T-helper 1 cell treated with Interleukin-12 subunit alpha and Interleukin-12 subunit beta and Interleukin-4 antibody, amounts not matched to agents 30 ng/mL and 1 ng/mL, for 36 hours (primary cell): ENCODE data around the gene LGMN. TPM values are rescaled to one million over a fixed set of nuclear protein-coding genes. Genes with fewer than 3 reads are reported as not detected.

ENCODE experiments used
- intact Hi-C: fragments of 100-400 bp; cut with micrococcal nuclease; formaldehyde crosslinking; loops from one replicate; pipeline ENCODE4 v1.15.1; 2024
- total RNA-seq: library from RNA; stranded (reverse); gene quantifications from 2 replicates; pipeline ENCODE4 v1.2.3, GENCODE V29; 2022

LGMN gene
- total RNA-seq, 1 donor from 2014 or later, result 5.9 TPM

DNA sequence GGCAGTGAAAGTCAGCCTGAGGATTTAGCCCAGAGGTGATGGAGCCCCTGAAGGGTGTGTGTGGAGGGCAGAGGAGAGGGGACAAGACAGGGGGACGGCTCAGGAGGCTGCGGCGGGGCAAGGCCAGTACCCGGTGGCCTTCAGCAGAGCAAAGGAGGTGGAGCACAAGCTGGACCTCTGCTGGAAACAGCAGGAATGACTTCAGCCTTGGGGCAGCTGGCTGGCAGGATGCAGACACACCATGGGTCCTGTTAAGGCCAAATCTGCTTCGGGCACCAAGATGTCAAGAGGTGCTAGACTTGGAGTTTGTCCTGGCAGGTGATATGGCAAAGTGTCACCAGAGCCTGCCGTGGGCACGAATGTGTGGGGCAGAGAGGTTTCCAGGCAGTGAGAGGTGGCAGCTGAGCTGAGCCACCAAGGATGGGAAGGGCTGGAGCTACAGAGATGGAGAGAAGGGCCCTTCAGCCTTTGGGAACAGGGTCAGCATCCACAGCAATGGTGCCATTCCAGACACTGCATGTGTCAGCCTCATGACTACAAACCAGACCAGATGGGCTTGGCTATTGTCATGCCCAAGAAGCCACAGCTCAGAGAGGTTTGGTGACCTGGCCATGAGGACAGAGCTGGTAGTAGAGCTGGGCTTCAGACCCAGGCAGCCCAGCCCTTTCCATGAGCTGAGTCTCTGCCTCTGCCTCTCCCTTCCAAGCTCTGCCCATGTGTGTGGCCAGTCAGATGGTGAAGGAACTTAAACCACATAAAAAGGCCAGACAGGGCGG is 91.9 kb downstream of the LGMN start:
- intact Hi-C loops, result no loop called here

DNA sequence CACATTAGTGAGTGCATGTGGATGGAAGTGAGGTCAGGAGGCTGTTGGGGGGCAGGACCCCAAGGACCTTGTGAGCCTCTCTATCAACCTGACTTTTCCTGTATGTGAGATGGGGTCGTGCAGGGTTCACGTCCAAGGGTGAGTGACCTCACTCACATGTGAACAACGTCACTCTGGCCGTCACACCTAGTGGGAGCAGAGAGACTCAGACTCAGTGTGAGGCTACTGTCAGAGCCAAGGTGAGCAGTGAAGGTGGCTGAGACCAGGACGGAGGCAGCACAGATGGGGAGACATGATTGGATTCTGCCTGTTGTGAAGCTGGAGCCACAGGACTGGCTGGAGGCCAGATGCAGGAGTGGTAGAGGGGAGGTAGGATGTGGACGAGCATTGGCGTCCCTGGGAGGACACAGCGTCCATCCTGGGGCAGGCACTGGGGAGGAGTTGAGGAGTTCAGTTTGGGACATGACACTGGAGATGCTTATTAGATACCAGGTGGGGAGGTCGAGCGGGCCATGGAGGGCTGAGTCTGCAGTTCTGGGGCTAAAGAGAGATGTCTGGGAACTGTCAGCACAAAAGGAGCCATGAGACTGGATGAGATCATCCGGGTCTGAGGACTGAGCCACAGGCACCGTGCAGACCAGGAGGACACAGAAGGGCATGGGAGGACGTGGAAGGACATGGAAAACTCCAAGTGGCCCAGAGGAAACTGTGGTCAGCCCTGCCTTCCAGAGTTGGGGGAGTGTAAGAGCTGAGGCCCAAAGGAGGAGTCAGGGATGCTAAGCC is 92.8 kb downstream of the LGMN start:
- intact Hi-C loops, result no loop called here

DNA sequence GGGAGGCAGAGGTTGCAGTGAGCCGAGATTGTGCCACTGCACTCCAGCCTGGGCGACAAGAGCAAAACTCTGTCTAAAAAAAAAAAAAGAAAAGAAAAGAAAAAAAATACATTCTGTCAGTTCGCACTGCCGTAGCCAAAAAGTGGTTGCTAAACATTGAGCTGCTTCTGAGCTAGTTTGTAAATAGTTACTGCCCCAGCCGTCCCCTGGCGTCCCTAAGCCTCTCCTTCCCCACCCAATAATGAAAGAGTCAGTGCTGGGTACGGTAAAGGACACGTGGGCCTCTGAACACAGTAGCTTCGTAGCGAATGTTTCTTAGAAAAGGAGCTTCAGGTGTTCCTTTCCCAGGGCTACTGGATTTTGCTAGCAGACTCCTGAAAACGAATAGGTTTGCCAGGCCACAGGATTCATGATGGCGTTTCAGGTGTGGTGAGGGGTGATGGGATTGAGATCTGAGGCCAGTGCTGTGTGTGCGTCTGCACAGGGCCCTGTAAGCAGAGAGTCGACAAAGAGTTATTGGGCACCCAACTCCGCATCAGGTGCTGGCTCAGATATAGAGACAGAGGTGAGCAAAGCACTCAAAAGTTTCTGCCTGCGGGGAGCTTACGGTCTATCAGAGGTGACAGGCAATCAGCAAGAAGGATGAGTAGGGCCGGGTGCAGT is 94.1 kb downstream of the LGMN start:
- intact Hi-C loops, result loop anchor here (5.0 kb wide), 1 partner anchor 782 kb away; no protein-coding TSS in a partner anchor

Other genes with a start within 250 kb of the LGMN start
- gene RIN3, start 234.8 kb downstream of the LGMN start, total RNA-seq, result 32.1 and 33.0 TPM in 2 replicates
- gene GOLGA5, start 45.7 kb upstream of the LGMN start, total RNA-seq, result 23.5 and 23.9 TPM in 2 replicates
- not detected in 2 replicates for gene CHGA, start 174.5 kb upstream of the LGMN start, total RNA-seq